GM12873 (cell line): Measurements from ENCODE around the gene UVRAG.

Source experiments
- TF ChIP-seq, protein P1 (sequence below): IDR thresholded peaks from 2 replicates; pipeline ENCODE4 v1.5.1; 2012; ENCODE audit warnings: low read depth, mild to moderate bottlenecking, moderate library complexity, low read length, control low read depth; ENCODE audit not compliant: insufficient read depth; ENCODE audit errors: missing control alignments

The UVRAG gene

DNA sequence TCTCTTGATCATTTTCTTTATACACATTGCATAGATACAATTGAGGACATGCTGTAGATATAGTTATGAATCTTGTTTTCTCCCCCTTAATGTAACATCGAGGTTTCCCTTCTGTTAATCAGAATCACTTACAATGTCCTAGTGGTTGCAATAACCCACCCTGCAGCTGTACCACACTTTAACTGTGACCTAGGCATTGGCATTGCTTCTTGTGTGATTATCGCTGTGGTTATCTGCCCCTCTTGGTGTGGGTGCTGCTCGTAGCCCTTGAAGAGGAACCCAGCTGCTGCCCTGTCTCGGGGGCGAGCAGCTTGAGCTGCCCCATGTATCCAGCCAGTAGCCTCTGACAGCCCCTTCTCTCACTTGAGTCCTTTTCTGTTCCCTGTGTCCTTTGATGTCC lies 44.9 kb upstream of the UVRAG start:
- TF ChIP-seq, protein P1, sequence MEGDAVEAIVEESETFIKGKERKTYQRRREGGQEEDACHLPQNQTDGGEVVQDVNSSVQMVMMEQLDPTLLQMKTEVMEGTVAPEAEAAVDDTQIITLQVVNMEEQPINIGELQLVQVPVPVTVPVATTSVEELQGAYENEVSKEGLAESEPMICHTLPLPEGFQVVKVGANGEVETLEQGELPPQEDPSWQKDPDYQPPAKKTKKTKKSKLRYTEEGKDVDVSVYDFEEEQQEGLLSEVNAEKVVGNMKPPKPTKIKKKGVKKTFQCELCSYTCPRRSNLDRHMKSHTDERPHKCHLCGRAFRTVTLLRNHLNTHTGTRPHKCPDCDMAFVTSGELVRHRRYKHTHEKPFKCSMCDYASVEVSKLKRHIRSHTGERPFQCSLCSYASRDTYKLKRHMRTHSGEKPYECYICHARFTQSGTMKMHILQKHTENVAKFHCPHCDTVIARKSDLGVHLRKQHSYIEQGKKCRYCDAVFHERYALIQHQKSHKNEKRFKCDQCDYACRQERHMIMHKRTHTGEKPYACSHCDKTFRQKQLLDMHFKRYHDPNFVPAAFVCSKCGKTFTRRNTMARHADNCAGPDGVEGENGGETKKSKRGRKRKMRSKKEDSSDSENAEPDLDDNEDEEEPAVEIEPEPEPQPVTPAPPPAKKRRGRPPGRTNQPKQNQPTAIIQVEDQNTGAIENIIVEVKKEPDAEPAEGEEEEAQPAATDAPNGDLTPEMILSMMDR: no peak

- TF ChIP-seq, protein P1: no peak
Observed at GRCh38 chr11:75771646-75772410, 43.2 kb upstream of the UVRAG start.

GRCh38 chr11:75773595-75774353 lies 41.2 kb upstream of the UVRAG start:
- TF ChIP-seq, protein P1: no peak

GRCh38 chr11:75775056-75775455 lies 40.0 kb upstream of the UVRAG start:
- TF ChIP-seq, protein P1: no peak

- TF ChIP-seq, protein P1: no peak
Observed at GRCh38 chr11:75776546-75776945, 38.5 kb upstream of the UVRAG start.

DNA sequence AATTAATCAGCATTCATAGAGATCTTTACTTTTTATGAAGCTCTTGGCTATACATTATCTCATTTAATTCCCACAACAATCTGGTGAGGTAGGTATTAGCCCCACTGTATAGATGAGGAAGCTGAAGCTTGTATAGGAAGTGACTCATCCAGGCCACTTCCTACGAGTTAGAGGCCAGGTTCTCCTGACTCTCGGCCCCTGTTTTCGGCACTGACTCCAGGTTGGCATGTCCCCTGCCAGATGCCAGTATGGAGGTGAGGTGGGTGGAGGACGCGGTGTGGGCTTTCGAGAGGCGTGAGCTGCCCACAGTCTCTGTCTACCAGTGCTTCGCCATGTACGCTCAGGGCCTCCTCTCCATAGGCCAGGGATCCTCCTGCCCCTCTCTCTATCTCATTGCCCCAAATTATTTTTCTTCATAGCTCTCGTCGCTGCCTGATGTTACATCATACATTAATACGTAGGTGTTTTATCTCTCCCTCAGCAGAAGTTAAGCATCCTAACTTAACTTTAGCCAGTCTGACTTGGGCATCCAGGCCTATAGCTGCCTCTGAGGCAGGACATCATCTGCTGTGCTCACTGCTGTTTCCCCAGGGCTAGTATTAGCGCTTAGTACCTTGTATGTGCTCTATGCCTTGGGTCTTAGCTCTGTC lies 37.4 kb upstream of the UVRAG start:
- TF ChIP-seq, protein P1: no peak

DNA sequence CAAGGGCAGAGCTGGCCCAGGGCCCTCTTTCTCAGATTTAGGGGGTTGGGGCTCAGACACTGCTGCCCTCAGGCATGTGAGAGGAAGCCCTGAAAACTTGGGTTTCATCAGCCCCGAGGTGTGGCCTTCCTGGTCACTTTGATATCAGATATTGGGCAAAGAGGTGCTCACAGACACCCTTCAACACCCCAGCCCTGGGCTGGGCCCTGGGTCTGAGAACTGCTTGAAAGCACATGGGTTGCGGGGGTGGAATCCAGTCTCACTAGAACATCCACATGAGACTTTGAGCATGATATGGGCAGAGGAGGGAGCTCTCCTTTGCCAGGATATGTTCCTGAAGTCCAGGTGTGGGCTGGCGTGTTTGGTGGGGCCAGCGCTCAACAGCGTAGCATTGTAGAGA lies 36.0 kb upstream of the UVRAG start:
- TF ChIP-seq, protein P1: no peak
